ENCODE results near the gene RPS6KA5.
A peak's percentile ranks its signal among the peaks of the same experiment; 100 is the strongest.

Gene RPS6KA5

DNA sequence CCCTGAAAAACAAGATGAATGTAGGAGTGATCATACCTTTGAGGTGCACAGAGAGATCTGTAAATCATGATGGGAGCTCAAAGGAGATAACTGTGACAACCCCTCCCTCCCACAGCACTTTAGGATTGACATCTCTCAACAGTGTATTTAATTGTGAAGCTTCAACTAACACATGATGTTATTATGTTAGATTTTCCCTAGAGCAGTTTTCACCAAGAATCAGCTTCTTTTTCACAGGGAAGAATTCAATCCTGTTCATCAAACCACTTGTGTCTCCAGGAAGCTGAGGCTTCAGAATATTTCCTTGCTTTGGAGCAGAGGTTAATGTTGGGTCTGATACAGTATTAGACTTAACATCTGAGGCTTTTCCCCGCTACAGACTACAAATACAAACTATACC is 11.8 kb downstream of the RPS6KA5 start:
- H3K4me3 ChIP-seq (ENCODE audit: low read length) = no peak overlapping the region
- H3K79me2 ChIP-seq (ENCODE audit: control insufficient read depth, low read length) = peaks cover 56% of the 10 kb centered on the region
- H3K27me3 ChIP-seq (ENCODE audit: control insufficient read depth, low read length) = no peaks in the 10 kb centered on the region
- no peaks in the 10 kb centered on the region for H3K9me3 ChIP-seq (ENCODE audit: control insufficient read depth, insufficient read depth, low read length)
- H4K20me1 ChIP-seq (ENCODE audit: control insufficient read depth, insufficient read depth, low read depth, low read length) = no peaks in the 10 kb centered on the region
- no peaks in the 10 kb centered on the region for H3F3A ChIP-seq (ENCODE audit: control insufficient read depth, insufficient read depth)
- peak overlapping the region; percentile 64 for H3K4me2 ChIP-seq (ENCODE audit: low read length)
- no peak for TF ChIP-seq CTCF (IDR thresholded peaks at IDR 0.05; ENCODE audit: low read depth, low read length, poor library complexity, severe bottlenecking)
- no peak for TF ChIP-seq EZH2phosphoT487 (IDR thresholded peaks at IDR 0.05; ENCODE audit: borderline replicate concordance, low read length)
- H3K27ac ChIP-seq (ENCODE audit: low read depth, low read length) = no peak overlapping the region
- H3K9me2 ChIP-seq (replicated peaks; ENCODE audit: control insufficient read depth, low read length) = no peaks in the 10 kb centered on the region
- H3K36me3 ChIP-seq (ENCODE audit: control insufficient read depth, low read length) = no peaks in the 10 kb centered on the region
- H3K4me1 ChIP-seq (ENCODE audit: control insufficient read depth, low read length) = peaks cover 42% of the 10 kb centered on the region

DNA sequence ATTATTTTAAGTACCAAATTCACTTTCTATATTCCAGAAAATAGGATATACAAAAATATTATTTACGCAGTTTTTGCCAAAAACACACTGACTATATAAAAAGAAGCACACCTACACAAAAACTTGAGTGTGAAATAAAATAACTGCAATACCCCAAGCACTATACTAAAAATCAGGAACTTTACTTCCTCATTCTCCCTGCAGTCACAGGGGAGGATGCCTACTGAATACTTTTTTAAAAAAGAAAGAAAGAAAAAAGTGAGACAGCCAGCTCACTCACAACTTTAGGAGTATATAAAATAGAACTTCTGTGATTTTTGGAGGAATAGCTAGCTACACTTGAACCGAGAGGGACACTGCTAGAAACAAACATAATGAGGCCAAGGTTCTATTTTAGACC is 12.2 kb downstream of the RPS6KA5 start:
- peaks cover 42% of the 10 kb centered on the region for H3K4me1 ChIP-seq (ENCODE audit: control insufficient read depth, low read length)
- no peaks in the 10 kb centered on the region for H3K9me2 ChIP-seq (replicated peaks; ENCODE audit: control insufficient read depth, low read length)
- TF ChIP-seq EZH2phosphoT487 (IDR thresholded peaks at IDR 0.05; ENCODE audit: borderline replicate concordance, low read length) = no peak
- no peak for TF ChIP-seq CTCF (IDR thresholded peaks at IDR 0.05; ENCODE audit: low read depth, low read length, poor library complexity, severe bottlenecking)
- no peak overlapping the region for H3K4me3 ChIP-seq (ENCODE audit: low read length)
- no peaks in the 10 kb centered on the region for H3K27me3 ChIP-seq (ENCODE audit: control insufficient read depth, low read length)
- H3K79me2 ChIP-seq (ENCODE audit: control insufficient read depth, low read length) = peaks cover 53% of the 10 kb centered on the region
- no peaks in the 10 kb centered on the region for H3F3A ChIP-seq (ENCODE audit: control insufficient read depth, insufficient read depth)
- no peaks in the 10 kb centered on the region for H3K36me3 ChIP-seq (ENCODE audit: control insufficient read depth, low read length)
- no peaks in the 10 kb centered on the region for H4K20me1 ChIP-seq (ENCODE audit: control insufficient read depth, insufficient read depth, low read depth, low read length)
- H3K27ac ChIP-seq (ENCODE audit: low read depth, low read length) = no peak overlapping the region
- H3K9me3 ChIP-seq (ENCODE audit: control insufficient read depth, insufficient read depth, low read length) = no peaks in the 10 kb centered on the region
- H3K4me2 ChIP-seq (ENCODE audit: low read length) = peak overlapping the region; percentile 64

DNA sequence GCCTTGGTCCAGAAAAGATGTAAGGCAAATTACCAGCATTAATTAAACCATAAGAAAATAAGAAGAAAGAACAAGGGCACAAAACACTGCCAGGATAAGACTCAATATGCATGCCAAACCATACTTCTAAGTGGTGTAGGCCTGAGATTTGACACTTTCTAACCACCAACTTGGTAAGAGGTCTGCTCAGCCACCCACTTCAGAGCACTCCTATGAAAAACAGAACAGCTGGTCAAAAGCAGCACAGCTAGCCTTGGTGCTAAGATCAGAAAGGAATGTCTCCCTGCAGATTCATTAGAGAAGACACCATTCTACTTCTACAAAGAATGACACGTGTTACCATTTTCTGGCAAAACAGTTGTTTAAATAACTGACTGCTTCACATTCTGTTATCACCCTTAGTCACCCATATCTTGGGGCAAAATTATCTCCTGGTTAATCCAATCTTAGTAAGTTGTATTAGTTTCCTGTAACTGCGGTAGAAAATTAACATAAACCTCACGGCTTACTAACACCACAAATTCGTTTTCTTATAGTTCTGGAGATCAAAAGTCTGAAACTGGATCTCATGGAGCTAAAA is 13.2 kb downstream of the RPS6KA5 start:
- Histone ChIP-seq H3K36me3 (ENCODE audit: control insufficient read depth, low read length) (no peaks in the 10 kb centered on the region), H3K4me3 (ENCODE audit: low read length) (peak overlapping the region; percentile 43), H3K9me2 (replicated peaks; ENCODE audit: control insufficient read depth, low read length) (no peaks in the 10 kb centered on the region), H3K4me2 (ENCODE audit: low read length) (peak overlapping the region; percentile 64), H4K20me1 (ENCODE audit: control insufficient read depth, insufficient read depth, low read depth, low read length) (no peaks in the 10 kb centered on the region), H3K27me3 (ENCODE audit: control insufficient read depth, low read length) (no peaks in the 10 kb centered on the region), H3K9me3 (ENCODE audit: control insufficient read depth, insufficient read depth, low read length) (no peaks in the 10 kb centered on the region), H3K4me1 (ENCODE audit: control insufficient read depth, low read length) (peaks cover 43% of the 10 kb centered on the region), H3F3A (ENCODE audit: control insufficient read depth, insufficient read depth) (no peaks in the 10 kb centered on the region), H3K27ac (ENCODE audit: low read depth, low read length) (peak overlapping the region; percentile 31; the same call in 1 of the 2 replicates), H3K79me2 (ENCODE audit: control insufficient read depth, low read length) (peaks cover 51% of the 10 kb centered on the region)
- no peak for TF ChIP-seq EZH2phosphoT487 (IDR thresholded peaks at IDR 0.05; ENCODE audit: borderline replicate concordance, low read length)
- no peak for TF ChIP-seq CTCF (IDR thresholded peaks at IDR 0.05; ENCODE audit: low read depth, low read length, poor library complexity, severe bottlenecking)

Measured in DOHH2 (cell line).